GM19240 (cell line): ENCODE results near the gene ADPRHL1.

Source experiments
- DNase-seq: peaks from one replicate; pipeline ENCODE4 v3.0.0; 2011; ENCODE audit warnings: low spot score; ENCODE audit not compliant: insufficient read length

The ADPRHL1 gene

GRCh38 chr13:113452942-113453901 lies at the start of gene ADPRHL1:
TSS of gene ADPRHL1 (minus strand) at chr13:113453488. CDS start at chr13:113453437, 51 bp downstream.
- no peak for DNase-seq

- DNase-seq: no peak
Observed at GRCh38 chr13:113502686-113503085, 49.4 kb upstream of the ADPRHL1 start.

- no peak for DNase-seq
Observed at GRCh38 chr13:113500530-113501265, 47.4 kb upstream of the ADPRHL1 start.

- no peak for DNase-seq
Observed at GRCh38 chr13:113499936-113500335, 46.6 kb upstream of the ADPRHL1 start.

GRCh38 chr13:113498905-113499304 lies 45.6 kb upstream of the ADPRHL1 start:
- no peak for DNase-seq

GRCh38 chr13:113497217-113497616 lies 43.9 kb upstream of the ADPRHL1 start:
- DNase-seq: no peak

GRCh38 chr13:113495494-113496210 lies 42.4 kb upstream of the ADPRHL1 start:
- no peak for DNase-seq

- DNase-seq: no peak
Observed at GRCh38 chr13:113493315-113493951, 40.1 kb upstream of the ADPRHL1 start.

- DNase-seq: no peak
Observed at GRCh38 chr13:113491982-113492381, 38.7 kb upstream of the ADPRHL1 start.

- no peak for DNase-seq
Observed at GRCh38 chr13:113491418-113491883, 38.2 kb upstream of the ADPRHL1 start.

GRCh38 chr13:113490496-113491417 lies 37.5 kb upstream of the ADPRHL1 start, which contains the start of gene DCUN1D2:
TSS of gene DCUN1D2 (minus strand) at chr13:113490711. CDS start at chr13:113490669, 42 bp downstream.
- DNase-seq: peak; percentile 85

GRCh38 chr13:113489549-113490495 lies 36.5 kb upstream of the ADPRHL1 start:
- peak; percentile 21 for DNase-seq

- no peak for DNase-seq
Observed at GRCh38 chr13:113489171-113489548, 35.9 kb upstream of the ADPRHL1 start.

GRCh38 chr13:113488283-113488682 lies 35.0 kb upstream of the ADPRHL1 start:
- DNase-seq: no peak

- DNase-seq: no peak
Observed at GRCh38 chr13:113486698-113487097, 33.4 kb upstream of the ADPRHL1 start.

- no peak for DNase-seq
Observed at GRCh38 chr13:113485545-113485944, 32.3 kb upstream of the ADPRHL1 start.

GRCh38 chr13:113483504-113484293 lies 30.4 kb upstream of the ADPRHL1 start:
- no peak for DNase-seq

GRCh38 chr13:113483081-113483480 lies 29.8 kb upstream of the ADPRHL1 start:
- DNase-seq: no peak
